Stimulated activated CD4-positive, alpha-beta T cell treated with anti-CD3 and anti-CD28 coated beads, TNF-alpha, amount 100 ng/mL, for 48 hours (primary cell): ENCODE results near the gene TMEM18.
"Not testable (repeated sequence)": the region's sequence is repeated elsewhere in the genome, so short reads cannot be mapped to it uniquely, and the experiment has no call there.

ENCODE experiments used
- DNase-seq, 3 donors: peaks; one replicate each; pipeline ENCODE4 v3.0.0-alpha.2; 2020; ENCODE audit warnings: low read depth in 3 of 3

TMEM18 gene

GRCh38 chr2:677056-677958, at the start of gene TMEM18:
Gene TMEM18 (minus strand): TSS chr2:677406. CDS start chr2:677345, 61 bp downstream.
- peak; percentile 73 to 93 (median 84) for DNase-seq

- DNase-seq, result no peak
These were observed 49.0 kb upstream of the TMEM18 start for GRCh38 chr2:726169-726568.

- DNase-seq, result no peak
These were observed 48.3 kb upstream of the TMEM18 start for GRCh38 chr2:725468-725867.

- no peak for DNase-seq
These were observed 46.6 kb upstream of the TMEM18 start for GRCh38 chr2:723761-724160.

GRCh38 chr2:720842-721241, 43.6 kb upstream of the TMEM18 start:
- no peak for DNase-seq

GRCh38 chr2:719734-720133, 42.5 kb upstream of the TMEM18 start:
- DNase-seq, result no peak

GRCh38 chr2:719191-719590, 42.0 kb upstream of the TMEM18 start:
- no peak for DNase-seq

GRCh38 chr2:717661-718060, 40.5 kb upstream of the TMEM18 start:
- DNase-seq, result no peak

- DNase-seq, result no peak
These were observed 38.8 kb upstream of the TMEM18 start for GRCh38 chr2:715854-716560.

GRCh38 chr2:715038-715437, 37.8 kb upstream of the TMEM18 start:
- no peak for DNase-seq

- DNase-seq, result peak; percentile 19 to 29 (median 21)
These were observed 37.0 kb upstream of the TMEM18 start for GRCh38 chr2:714005-714741.

- no peak for DNase-seq
These were observed 33.9 kb upstream of the TMEM18 start for GRCh38 chr2:710867-711665.

- no peak for DNase-seq
These were observed 32.0 kb upstream of the TMEM18 start for GRCh38 chr2:709138-709765.

- DNase-seq, result no peak
These were observed 31.5 kb upstream of the TMEM18 start for GRCh38 chr2:708667-709066.

- peak in 1 of 3 donors; percentile 8 for DNase-seq
These were observed 28.8 kb upstream of the TMEM18 start for GRCh38 chr2:705971-706511.

GRCh38 chr2:702765-703164, 25.6 kb upstream of the TMEM18 start:
- DNase-seq, result not testable (repeated sequence)

- no peak for DNase-seq
These were observed 19.9 kb upstream of the TMEM18 start for GRCh38 chr2:696999-697627.

- no peak for DNase-seq
These were observed 19.3 kb upstream of the TMEM18 start for GRCh38 chr2:696463-696862.

GRCh38 chr2:694906-695510, 17.8 kb upstream of the TMEM18 start:
- no peak for DNase-seq

- no peak for DNase-seq
These were observed 17.0 kb upstream of the TMEM18 start for GRCh38 chr2:694174-694573.
